GM21737 (cell line): ENCODE data around the gene SSX4B.
"Not testable (repeated sequence)": the region's sequence is repeated elsewhere in the genome, so short reads cannot be mapped to it uniquely, and the experiment has no call there.

ENCODE experiments used
- ATAC-seq: cut with Tn5 transposase; IDR thresholded peaks from one replicate; pipeline ENCODE4 v1.9.1; 2021; ENCODE audit warnings: mild to moderate bottlenecking, moderate library complexity; ENCODE audit not compliant: unreplicated experiment

The SSX4B gene, protein sequence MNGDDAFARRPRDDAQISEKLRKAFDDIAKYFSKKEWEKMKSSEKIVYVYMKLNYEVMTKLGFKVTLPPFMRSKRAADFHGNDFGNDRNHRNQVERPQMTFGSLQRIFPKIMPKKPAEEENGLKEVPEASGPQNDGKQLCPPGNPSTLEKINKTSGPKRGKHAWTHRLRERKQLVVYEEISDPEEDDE

DNA sequence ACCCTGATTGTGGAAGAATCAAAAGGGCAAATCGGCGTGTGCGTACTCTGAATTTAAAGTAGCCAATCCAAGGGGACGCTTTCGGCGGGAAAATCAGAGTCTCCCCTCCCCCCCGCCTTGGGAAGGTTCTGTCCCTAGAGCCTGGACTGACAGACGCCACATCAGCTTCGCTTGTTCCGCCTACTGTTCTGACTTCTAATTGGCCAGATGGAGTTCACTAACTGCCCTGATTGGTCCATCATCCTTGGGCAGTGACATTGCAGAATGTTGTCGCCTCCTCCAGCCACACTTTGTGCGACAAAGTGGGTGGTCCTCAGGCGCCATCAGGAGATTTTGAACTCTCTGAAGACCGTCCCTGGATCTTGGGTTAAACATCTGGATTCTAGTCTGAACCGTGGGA is at the start of gene SSX4B:
Gene SSX4B, minus strand, starts transcription at position 101 of the 400 bp plus-strand sequence. CDS start 588 bp downstream, outside the sequence.
- not testable (repeated sequence) for ATAC-seq

DNA sequence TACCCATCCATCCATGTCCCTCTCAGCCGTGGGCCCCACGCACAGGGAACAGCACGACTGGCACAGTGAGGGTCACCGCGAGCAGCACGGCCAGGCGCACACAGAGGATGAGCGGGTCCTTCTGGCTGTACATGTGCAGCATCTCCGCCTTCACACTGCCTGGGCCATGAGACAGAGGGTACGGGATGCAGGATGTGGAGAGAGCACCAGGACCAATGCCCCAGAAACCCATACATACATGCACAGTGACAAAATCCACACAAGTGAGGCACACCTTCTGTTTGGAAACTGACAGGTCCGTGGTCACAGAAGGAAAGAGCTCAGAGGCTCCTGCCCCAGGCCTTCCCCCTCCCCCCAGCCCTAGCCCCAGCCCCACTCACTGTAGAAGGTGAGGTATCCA is 48.8 kb upstream of the SSX4B start:
- ATAC-seq = no peak

DNA sequence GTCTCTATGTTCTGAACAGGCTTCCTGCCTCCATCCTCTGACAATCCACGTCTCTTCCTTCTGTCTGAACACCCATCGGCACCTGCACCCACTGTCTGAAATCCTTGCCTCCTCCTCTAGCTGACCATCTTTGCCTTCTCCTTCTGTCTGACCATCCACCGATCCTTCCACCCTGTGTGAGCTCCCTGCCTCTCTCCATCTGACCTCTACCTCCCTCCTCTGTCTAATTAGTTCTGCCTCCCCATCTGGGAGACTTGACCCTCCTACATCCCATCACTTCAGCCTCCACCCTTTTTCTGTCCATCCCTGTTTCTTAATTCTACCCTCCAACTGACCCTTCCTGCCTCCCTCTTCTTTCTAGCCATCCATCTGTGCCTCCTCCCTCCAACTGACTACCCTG is 48.3 kb upstream of the SSX4B start:
- no peak for ATAC-seq

DNA sequence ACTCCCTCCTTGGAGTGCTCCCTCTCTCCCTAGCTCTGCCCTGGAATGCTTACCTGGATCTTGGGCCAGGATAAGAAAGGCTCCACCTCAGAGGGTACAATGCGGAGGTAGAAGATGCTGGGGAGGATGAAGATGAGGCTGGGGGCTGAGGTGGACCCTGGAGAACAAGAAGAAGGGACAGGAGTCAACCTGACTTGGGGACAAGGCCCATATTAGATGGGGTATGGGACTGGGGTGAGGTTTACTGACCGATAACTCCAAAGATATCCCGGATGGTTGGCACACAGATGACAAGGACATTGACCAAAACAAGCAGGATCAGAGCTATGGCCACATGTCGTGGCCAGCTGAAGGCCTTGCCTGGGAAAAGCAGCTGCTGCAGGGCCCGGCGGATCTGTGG is 47.7 kb upstream of the SSX4B start:
- no peak for ATAC-seq

DNA sequence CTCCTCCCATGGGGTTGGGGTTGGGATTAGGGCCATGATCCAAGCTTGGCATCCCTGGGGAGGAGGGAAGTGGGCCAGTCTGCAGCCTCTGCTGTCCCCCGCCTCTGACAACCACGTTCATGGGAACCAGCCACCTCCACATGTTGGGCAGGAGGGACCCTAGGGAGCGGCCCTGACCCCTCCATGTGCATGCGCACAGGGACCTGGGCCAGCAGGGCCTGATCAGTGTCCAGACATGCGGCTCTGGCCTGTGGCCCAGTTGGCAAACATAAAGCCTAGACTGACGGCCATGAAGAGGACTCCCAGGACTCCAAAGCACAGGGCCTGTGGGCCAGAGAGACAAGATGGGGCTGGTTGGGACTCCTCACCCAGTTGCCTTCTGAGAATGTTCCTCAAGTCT is 47.0 kb upstream of the SSX4B start:
- ATAC-seq = no peak

DNA sequence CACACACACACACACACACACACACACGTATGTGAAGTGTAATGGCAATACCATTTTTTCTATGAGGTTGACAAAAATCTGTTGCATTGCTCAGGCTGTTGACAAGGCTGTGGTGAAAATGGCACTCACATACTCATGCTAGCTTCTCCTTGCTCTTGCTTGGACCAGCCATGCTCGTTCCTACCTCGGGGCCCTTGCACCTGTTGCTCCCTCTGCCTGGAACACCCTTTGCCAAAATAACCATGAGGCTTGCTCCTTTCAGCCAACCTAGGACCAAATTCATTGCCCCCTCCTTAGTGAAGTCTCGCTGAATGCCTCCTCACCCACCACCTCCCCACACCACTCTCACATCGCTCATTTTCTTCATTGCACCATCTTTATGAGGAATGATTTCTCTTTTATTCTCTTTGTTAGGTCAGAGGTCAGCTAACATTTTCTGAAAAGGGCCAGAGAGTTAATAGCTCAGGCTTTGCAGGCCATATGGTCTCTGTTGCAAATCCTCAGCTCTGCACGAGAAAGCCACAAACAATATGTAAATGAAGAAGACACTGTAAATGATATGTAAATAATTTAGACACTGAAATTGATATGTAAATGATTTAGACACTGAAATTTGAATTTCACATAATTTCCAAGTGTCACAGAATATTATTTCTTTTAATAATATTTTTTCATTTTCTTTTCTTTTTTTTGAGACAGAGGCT is 45.0 kb upstream of the SSX4B start:
- no peak for ATAC-seq

DNA sequence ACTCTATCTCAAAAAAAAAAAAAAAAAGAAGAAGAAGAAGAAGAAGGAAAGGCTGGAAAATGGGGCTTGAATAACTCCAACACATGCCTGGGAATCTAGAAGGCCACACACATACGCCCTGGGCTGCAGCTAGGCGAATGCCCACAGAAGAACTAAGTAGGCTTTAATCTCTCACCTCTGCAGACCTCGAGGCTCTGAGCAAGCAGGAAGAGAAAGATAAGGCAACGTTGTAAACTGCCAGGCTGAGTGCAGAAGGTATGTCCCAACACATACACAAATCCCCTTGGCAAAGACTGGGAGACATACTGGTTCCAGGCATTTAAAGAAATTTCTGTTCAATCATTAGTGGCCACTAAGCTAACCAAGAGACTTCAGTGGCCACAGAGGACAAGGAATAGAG is 39.9 kb upstream of the SSX4B start:
- no peak for ATAC-seq

DNA sequence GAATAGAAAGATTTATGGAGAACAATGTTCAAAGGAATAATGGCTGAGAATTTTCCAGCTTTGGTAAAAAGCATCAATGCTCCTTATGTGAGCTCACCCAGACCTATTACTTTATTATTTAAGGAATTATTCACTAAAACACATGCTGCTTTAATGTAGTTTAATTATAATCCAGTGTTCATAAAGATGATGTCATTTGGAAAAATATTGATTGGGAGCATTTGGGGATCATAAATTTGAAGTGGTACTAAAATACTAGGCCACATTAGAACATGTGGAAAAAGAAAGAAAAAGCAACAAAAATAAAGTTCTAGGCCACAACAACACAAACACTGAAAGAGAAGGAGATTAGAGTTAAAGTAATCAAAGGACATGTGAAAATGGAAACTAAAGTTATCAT is 38.3 kb upstream of the SSX4B start:
- no peak for ATAC-seq

DNA sequence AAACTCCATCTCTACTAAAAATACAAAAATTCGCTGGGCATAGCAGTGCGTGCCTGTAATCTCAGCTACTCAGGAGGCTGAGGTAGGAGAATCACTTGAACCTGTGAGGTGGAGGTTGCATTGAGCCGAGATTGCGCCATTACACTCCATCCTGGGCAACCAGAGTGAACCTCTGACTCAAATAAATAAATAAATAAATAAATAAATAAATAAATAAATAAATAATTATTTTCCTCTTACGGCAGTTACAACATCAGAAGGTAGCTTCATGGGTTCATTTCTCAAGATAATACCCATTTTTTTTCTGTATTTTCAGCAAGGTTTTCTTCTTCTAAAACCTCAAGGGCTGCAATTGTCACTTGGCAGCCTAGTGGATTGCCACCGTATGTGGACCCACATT is 35.4 kb upstream of the SSX4B start:
- ATAC-seq = not testable (repeated sequence)

DNA sequence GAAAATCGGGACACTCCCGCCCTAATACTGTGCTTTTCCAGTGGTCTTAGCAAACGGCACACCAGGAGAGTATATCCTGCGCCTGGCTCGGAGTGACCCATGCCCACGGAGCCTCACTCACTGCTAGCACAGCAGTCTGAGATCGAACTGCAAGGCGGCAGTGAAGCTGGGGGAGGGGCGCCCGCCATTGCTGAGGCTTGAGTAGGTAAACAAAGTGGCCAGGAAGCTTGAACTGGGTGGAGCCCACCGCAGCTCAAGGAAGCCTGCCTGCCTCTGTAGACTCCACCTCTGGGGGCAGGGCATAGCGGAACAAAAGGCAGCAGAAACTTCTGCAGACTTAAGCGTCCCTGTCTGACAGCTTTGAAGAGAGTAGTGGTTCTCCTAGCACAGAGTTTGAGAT is 22.0 kb upstream of the SSX4B start:
- not testable (repeated sequence) for ATAC-seq

DNA sequence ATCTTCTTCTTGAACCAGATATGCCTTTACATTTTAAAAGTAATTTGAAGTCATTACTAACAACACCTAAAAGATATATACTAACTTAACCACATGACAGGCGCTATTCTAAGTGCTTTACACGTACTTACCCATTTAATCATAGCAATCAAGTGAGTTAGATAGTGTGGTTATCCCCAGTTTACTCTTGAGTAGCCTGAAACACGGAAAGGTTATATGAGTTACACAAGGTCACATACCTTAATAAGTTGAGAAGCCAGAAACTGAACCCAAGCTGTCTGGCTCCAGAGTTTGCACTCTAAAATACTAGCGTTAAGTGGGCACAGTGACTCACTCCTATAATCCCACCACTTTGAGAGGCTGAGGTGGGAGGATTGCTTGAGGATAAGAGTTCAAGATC is 18.4 kb upstream of the SSX4B start:
- ATAC-seq = not testable (repeated sequence)

DNA sequence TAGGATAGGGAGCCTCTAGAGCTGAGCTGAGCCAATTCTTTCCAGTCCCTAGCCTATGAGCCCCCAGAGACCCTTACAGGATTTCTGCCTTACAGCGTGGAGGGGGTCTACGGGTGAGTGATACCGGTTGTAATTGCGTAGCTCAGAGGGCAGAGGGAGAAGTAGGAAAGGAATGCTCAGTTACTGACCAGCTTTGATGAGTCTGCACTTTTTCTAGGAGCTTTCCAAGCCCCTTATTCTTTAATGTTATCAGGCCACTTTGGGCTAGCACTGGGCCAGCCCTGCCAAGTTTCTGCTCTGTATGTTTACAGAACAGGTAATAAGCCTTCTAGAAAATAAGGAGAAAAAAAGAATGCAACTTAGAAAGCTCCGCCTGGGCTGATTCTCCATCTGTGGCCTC is 17.8 kb upstream of the SSX4B start:
- not testable (repeated sequence) for ATAC-seq

DNA sequence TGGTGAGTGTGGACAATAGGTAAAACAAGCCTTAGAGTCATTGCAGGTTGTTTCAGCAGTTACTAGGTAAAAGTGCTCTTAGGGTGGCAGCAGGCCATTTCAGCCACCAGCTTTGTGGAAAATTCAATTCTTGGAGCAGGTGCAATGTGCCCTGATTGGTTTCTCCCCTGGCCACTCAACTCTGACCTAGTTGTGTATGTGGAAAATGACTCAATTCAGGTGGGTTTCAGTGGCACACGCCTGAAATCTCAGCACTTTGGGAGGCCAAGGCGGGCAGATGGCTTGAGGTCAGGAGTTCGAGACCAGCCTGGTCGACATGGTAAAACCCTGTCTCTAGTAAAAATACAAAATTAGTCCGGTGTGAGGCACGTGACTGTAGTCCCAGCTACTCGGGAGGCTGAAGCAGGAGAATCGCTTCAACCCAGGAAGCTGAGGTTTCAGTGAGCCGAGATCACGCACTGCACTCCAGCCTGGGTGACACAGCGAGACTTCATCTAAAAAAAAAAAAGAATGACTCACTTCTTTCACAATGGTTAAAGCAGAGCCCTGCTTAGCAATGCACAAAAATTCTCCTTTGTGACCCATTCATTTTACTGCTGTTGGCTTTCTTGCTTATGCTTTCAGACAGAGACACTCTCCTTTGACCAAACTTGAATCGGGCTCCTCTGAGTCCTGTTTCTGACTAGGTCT is 15.4 kb upstream of the SSX4B start:
- not testable (repeated sequence) for ATAC-seq

DNA sequence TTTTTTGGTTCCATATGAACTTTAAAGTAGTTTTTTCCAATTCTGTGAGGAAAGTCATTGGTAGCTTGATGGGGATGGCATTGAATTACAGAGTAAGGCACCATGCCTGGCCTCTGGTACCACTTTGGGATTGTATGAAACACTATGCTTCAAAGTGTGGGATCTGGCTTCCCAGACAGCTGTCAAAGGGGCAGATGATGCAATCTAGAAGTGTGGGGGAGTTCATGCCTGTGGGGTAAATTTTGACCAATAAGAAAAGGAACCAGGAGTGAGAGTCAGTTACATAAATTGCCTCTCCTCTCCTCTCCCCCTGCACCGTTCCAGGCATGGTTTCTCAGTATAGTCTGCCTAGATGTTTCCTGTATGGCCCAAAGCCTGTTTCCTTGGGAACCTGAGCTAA is 13.9 kb downstream of the SSX4B start:
- not testable (repeated sequence) for ATAC-seq

DNA sequence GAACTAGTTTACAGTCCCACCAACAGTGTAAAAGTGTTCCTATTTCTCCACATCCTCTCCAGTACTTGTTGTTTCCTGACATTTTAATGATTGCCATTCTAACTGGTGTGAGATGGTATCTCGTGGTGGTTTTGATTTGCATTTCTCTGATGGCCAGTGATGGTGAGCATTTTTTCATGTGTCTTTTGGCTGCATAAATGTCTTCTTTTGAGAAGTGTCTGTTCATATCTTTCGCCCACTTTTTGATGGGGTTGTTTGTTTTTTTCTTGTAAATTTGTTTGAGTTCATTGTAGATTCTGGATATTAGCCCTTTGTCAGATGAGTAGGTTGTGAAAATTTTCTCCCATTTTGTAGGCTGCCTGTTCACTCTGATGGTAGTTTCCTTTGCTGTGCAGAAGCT is 14.8 kb downstream of the SSX4B start:
- not testable (repeated sequence) for ATAC-seq

DNA sequence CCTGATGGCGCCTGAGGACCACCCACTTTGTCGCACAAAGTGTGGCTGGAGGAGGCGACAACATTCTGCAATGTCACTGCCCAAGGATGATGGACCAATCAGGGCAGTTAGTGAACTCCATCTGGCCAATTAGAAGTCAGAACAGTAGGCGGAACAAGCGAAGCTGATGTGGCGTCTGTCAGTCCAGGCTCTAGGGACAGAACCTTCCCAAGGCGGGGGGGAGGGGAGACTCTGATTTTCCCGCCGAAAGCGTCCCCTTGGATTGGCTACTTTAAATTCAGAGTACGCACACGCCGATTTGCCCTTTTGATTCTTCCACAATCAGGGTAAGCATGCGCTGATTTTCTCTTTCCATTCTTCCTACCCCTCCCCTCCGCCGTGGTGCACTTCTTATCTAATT is 28.5 kb downstream of the SSX4B start, which contains the start of gene SSX4:
Gene SSX4, plus strand, starts transcription at position 301 of the 400 bp plus-strand sequence. CDS start 515 bp downstream, outside the sequence.
- not testable (repeated sequence) for ATAC-seq

DNA sequence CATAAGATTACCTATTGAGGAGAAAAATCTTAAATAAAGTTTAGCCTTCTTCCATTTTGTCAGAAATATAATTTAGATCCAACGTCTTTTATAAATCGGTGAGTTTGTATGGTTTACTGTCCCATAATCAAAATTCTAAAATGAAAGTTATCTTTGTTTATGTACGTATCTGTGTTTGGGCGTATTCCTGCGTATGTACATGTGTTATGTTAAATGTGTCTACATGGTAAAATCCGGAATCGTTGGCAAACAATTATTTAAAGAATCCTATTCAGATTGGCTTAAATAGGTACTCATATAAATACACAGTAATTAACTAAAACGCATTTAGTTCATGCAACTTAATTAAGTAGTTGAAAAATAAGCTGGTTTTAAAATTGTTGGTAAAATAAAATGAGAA is 41.4 kb downstream of the SSX4B start:
- not testable (repeated sequence) for ATAC-seq

DNA sequence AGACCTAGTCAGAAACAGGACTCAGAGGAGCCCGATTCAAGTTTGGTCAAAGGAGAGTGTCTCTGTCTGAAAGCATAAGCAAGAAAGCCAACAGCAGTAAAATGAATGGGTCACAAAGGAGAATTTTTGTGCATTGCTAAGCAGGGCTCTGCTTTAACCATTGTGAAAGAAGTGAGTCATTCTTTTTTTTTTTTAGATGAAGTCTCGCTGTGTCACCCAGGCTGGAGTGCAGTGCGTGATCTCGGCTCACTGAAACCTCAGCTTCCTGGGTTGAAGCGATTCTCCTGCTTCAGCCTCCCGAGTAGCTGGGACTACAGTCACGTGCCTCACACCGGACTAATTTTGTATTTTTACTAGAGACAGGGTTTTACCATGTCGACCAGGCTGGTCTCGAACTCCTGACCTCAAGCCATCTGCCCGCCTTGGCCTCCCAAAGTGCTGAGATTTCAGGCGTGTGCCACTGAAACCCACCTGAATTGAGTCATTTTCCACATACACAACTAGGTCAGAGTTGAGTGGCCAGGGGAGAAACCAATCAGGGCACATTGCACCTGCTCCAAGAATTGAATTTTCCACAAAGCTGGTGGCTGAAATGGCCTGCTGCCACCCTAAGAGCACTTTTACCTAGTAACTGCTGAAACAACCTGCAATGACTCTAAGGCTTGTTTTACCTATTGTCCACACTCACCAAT is 43.9 kb downstream of the SSX4B start:
- not testable (repeated sequence) for ATAC-seq

DNA sequence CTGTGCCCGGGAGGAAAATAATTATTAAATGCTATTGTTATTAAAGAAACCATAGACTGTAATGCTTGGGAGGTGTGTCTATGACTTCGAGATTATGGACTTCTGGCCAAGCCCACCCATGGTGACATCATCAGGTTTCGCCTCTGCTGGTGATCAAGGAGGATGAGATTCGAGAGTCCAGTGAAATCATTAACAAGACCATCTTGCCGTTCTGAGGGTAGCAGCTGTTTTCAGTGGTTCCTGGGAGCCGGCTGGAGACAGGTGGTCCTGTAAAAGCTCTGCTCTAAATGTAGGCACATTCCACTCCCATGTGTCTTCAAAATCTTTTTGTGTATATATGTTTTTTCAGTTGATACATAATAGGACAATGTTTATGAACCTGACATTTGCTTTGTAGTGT is 52.5 kb downstream of the SSX4B start:
- not testable (repeated sequence) for ATAC-seq

DNA sequence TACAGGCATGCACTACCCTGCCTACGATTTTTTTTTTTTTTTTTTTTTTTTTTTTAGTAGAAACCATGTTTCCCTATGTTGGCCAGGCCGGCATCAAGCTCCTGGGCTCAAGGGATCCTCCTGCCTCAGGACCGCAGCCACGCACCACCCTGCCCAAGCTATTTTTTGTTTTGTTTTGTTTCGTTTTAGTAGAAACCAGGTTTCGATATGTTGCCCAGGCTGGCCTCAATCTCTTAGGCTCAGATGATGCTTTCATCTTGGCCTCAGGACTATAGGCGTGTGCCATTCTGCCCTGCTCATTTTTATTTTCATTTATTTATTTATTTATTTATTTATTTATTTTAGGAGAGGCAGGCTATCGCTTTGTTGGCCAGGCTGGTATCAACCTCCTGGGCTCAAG is 54.1 kb downstream of the SSX4B start:
- ATAC-seq = no peak
